ENCODE measurements around the gene MMP13. TPM values are rescaled to one million over a fixed set of nuclear protein-coding genes. Genes with fewer than 3 reads are reported as not detected.
"Not testable (repeated sequence)": the region's sequence is repeated elsewhere in the genome, so short reads cannot be mapped to it uniquely, and the experiment has no call there.

Gene MMP13
- total RNA-seq, 1 experiment from 2014 or later, result not detected

GRCh38 chr11:102936864-102937509 is 18.5 kb downstream of the MMP13 start:
- DNase-seq (ENCODE audit: low spot score), result no peak

- DNase-seq (ENCODE audit: low spot score), result peak; percentile 24
These were observed 20.0 kb downstream of the MMP13 start for GRCh38 chr11:102935514-102935913.

DNA sequence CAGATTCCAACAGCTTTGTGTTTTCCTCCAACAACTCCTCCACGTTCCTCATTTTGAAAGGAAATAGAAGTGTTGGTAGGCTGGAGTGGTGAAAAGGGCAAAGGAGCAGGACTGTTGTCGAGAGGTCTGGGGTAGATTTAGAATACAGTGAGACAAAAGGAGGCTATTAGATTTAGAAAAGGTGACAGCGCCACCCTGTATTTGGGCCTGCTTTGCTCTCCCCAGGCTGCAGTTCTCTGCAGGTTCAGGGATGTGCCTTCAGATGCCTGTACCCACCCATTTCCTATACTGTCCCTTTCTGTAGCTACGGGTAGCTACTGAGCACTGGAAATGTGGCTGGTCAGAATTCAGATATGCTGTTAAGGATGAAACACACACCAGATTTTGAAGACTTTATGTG is 20.8 kb downstream of the MMP13 start:
- no peak for DNase-seq (ENCODE audit: low spot score)

GRCh38 chr11:102933627-102934026 is 21.9 kb downstream of the MMP13 start:
- no peak for DNase-seq (ENCODE audit: low spot score)

DNA sequence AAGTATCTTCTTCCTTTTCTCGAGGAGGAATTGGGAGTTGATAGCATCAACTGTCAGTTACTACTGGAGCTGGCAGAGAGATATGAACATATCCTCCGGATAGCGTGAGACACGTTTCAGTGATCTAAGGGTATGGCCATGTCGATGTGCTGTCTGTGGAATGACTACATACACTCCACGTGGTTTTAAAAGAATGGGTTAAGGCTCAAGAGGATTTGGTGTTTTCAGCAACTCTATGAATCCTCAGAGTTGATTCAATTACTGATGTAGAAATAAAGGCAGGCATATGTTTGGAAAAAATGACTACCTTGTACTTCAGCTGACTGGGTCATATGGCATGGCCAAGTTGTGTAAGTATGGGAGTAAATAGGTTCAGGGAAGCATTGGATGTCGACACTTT is 22.9 kb downstream of the MMP13 start:
- no peak for DNase-seq (ENCODE audit: low spot score)

DNA sequence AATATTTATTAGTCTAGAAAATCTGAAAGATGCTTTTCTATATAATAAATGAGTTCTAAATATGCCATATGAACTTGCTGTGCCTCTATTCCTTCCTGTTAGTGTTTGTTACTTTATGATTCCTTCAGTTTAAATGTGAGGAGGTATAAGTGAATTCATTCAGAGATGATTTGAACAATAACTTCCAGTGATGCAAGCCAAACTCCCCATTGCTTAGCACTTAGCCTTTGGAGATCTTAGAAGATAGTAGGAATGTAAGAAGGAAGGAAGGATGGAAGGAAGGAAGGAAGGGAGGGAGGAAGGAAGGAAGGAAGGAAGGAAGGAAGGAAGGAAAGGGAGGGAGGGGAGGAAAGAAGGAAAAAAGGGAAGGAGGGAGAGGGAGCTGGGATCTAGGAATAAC is 25.1 kb downstream of the MMP13 start:
- DNase-seq (ENCODE audit: low spot score), result no peak

- DNase-seq (ENCODE audit: low spot score), result peak; percentile 81
These were observed 25.6 kb downstream of the MMP13 start for GRCh38 chr11:102929972-102930371.

- no peak for DNase-seq (ENCODE audit: low spot score)
These were observed 26.4 kb downstream of the MMP13 start for GRCh38 chr11:102929166-102929565.

DNA sequence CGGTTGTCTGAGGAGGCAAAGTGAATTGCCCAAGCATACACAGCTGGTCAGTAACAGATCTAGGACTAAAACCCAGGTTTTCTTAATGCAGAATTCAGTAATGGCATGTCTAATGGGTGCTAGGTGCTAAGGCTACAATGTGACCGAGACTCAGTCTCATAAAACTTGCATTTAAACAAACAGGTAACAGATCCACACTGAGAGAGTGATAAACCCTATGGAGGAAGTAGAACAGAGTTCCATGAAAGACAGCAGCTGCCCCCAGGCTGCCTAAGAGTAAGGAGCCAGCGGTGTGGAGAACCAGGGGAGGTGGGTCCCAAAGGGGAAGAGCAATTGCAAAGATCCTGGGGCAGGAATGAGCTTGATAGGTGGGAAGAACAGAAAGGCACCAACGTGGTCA is 27.3 kb downstream of the MMP13 start:
- DNase-seq (ENCODE audit: low spot score), result no peak

DNA sequence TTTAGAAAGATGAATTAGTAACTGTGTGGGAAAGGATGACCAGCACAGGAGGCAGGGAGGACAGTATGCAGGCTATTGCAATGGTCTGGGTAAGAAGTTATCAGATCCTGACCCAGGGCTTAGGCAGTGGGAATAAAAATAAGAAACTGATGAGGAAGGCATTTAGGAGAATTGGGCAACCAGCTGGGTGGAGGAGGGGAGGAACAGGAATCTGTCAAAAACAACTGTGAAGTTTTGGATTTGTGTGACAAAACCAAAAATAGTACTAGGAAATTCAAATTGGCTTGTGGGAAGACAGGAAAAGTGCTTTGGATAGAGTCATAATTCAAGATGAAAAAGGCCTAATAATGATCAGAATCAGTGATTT is 27.9 kb downstream of the MMP13 start:
- DNase-seq (ENCODE audit: low spot score), result no peak

DNA sequence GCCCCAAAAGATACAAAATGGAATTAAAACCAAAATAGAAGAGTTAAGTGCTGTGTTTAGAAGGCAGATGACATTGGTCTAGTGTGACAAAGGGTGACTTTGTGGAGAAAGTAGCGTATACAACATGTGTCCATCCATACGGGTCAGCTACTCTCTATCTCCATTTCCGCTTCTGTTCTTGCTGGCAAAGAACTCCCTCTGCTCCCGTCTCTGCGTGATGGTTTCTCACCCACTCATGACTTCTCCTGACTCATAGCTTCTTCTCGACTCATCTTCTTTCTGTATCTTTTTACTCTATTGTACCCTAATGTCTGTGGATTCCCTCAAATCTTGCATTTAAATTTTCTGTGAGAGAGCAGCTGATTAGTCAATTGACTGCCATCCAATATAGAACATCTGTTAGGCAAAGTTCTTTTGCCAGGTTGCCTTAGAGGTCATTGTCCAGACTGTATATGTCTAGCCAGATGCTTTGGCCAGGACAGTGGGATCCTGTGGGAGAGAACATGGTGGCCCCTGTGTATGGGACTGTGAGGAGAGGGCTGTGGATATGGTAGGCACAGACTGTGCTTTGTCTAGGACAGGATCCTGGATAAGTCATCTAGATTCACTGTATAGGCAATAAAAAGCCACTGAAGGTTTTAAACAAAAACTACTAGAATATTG is 28.4 kb downstream of the MMP13 start:
- no peak for DNase-seq (ENCODE audit: low spot score)

- no peak for DNase-seq (ENCODE audit: low spot score)
These were observed 29.0 kb downstream of the MMP13 start for GRCh38 chr11:102926517-102926916.

DNA sequence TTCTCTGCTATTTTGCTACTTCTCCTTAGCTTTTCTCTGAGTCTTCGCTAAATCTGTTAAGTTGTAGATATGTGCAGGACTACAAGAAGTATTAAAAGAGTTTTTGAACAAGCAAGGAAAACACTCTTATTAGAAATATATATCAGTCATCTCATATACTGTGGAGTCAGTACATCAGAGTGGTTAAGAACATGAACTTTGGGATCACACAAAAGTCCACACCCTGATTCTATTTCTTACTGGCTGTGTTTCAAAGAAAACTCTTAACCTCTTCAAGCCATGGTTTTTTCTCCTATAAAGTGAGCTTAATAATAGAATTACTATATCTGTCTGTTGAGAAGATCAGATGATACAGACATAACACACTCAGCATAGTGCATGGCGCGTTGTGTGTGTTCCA is 29.5 kb downstream of the MMP13 start:
- DNase-seq (ENCODE audit: low spot score), result no peak

GRCh38 chr11:102924851-102925380 is 30.6 kb downstream of the MMP13 start:
- no peak for DNase-seq (ENCODE audit: low spot score)

GRCh38 chr11:102921587-102922220 is 33.8 kb downstream of the MMP13 start:
- no peak for DNase-seq (ENCODE audit: low spot score)

DNA sequence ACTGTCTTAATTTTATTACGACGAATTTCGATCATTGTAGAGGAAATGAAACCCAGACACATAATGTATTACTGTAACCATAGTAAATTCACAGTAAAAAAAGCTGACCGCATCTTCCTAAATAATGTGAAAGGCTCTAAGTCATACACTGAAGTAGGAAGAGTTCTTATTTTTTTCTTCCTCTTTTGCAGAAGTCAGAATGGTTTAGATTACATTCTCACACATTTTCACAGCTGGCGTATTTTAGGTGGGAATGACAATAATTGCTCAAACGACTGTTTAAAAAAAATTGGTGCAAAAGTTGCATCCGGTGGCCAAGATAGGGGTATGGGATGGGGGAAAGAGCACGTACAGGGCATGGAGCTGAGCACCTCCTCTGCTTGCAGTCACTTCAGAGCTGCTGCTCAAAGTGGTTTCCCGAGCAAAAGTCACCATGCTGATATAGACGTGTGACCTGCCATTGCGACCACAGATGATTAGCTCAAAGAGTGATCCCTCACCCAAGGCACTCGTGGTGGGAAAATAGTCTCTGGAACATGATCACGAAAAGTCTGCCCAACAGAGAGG is 35.3 kb downstream of the MMP13 start:
- no peak for DNase-seq (ENCODE audit: low spot score)

GRCh38 chr11:102915044-102915375 is 40.5 kb downstream of the MMP13 start:
- DNase-seq (ENCODE audit: low spot score), result no peak

DNA sequence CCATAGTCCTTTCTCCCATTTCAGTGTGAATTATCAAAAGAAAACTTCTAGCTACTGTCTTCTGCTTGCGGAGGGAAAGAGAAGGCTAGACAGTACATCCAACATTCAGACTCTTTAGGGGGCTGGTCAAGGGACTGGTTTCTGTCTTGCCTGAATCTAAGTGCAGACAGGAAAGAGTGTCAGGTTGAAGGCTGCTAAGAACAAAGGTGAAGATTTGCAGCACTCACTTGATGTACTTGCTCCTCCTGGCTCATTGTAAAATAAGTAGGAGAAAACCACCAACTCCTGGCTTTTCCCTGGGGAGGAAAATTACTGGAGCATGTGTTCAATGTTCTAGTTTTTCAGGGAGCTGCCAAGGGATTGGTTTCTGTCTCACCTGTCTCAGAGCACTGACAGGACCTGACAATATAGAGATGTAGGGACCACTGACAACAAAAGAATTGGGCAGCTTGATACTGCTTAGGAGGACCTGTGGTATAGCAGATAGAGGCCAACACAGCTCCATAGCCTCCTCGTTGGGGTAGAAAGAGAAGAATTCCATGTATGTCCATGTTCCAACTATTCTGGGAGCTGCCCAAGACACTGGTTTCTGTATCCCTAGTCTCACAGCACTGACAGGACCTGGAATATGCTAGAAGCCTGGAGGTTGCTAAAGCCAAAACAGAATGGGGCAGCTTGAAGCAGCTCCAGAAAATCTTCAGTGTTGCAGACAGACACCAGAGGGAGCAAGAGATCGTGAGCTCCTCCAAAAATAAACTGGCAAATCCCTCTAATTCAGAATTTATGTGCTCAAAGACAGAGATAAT is 41.1 kb downstream of the MMP13 start:
- DNase-seq (ENCODE audit: low spot score), result peak; percentile 80

DNA sequence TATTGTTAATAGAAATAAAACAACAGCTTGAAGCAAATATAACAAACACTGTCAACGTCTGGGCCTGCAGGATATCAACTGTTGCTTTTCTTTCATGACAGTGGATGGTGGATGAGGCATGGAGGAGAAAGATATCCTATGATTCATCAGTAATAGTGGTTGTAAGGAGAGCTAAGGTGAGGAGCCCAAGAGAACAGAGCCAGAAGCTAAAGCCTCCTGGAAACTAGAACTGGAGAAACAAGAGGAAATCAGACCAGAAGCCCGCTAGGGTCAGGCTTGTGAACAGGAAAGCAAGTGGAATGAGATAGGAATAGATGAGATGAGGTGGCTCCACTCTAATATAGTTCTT is 43.1 kb downstream of the MMP13 start:
- DNase-seq (ENCODE audit: low spot score), result no peak

- DNase-seq (ENCODE audit: low spot score), result no peak
These were observed 43.6 kb downstream of the MMP13 start for GRCh38 chr11:102911758-102912481.

GRCh38 chr11:102905848-102906247 is 49.7 kb downstream of the MMP13 start:
- not testable (repeated sequence) for DNase-seq (ENCODE audit: low spot score)

Data from HT-29 (cell line).